GM23248 (cell line): ENCODE results near the gene TANK. TPM values are rescaled to one million over a fixed set of nuclear protein-coding genes. Genes with fewer than 3 reads are reported as not detected.

Experiments used
- DNase-seq: peaks from one replicate; pipeline ENCODE4 v3.0.0-alpha.2; 2015
- H2AFZ ChIP-seq: fragments of 200-600 bp; sonication (generic); 2 replicates; pipeline ENCODE4 v1.6.1; 2016; ENCODE audit warnings: antibody characterized with exemption
- H3F3A ChIP-seq: fragments of 200-600 bp; sonication (generic); 2 replicates; pipeline ENCODE4 v1.6.1; 2016; ENCODE audit warnings: mild to moderate bottlenecking, antibody characterized with exemption, mixed run types; ENCODE audit not compliant: insufficient read depth
- H3K27ac ChIP-seq: fragments of 200-600 bp; sonication (generic); 2 replicates; pipeline ENCODE4 v1.5.1; 2016; ENCODE audit warnings: mild to moderate bottlenecking
- H3K27me3 ChIP-seq: fragments of 200-600 bp; sonication (generic); replicated peaks from 2 replicates; pipeline ENCODE4 v1.6.1; 2016; ENCODE audit warnings: mild to moderate bottlenecking; ENCODE audit not compliant: insufficient read depth
- H3K36me3 ChIP-seq: fragments of 200-600 bp; sonication (generic); 2 replicates; pipeline ENCODE4 v1.6.1; 2016; ENCODE audit warnings: low read depth, mild to moderate bottlenecking
- H3K4me1 ChIP-seq: fragments of 200-600 bp; sonication (generic); 2 replicates; pipeline ENCODE4 v1.6.1; 2016; ENCODE audit warnings: mild to moderate bottlenecking; ENCODE audit not compliant: insufficient read depth
- H3K4me2 ChIP-seq: fragments of 200-600 bp; sonication (generic); one replicate; pipeline ENCODE4 v1.6.1; 2016; ENCODE audit warnings: mild to moderate bottlenecking; ENCODE audit not compliant: unreplicated experiment
- H3K4me3 ChIP-seq: fragments of 200-600 bp; sonication (generic); 2 replicates; pipeline ENCODE4 v1.5.1; 2016; ENCODE audit warnings: mild to moderate bottlenecking
- H3K79me2 ChIP-seq: fragments of 200-600 bp; sonication (generic); 2 replicates; pipeline ENCODE4 v1.6.1; 2016; ENCODE audit warnings: mild to moderate bottlenecking; ENCODE audit not compliant: insufficient read depth
- H3K9ac ChIP-seq: fragments of 200-600 bp; sonication (generic); 2 replicates; pipeline ENCODE4 v1.6.1; 2016; ENCODE audit warnings: mild to moderate bottlenecking
- H3K9me2 ChIP-seq: fragments of 200-600 bp; sonication (generic); 2 replicates; pipeline ENCODE4 v1.6.1; 2016; ENCODE audit warnings: mixed run types, mild to moderate bottlenecking, moderate library complexity; ENCODE audit not compliant: insufficient read depth
- H3K9me3 ChIP-seq: fragments of 200-600 bp; sonication (generic); one replicate; pipeline ENCODE4 v1.6.1; 2017; ENCODE audit warnings: low read depth
- H4K20me1 ChIP-seq: fragments of 200-600 bp; sonication (generic); 2 replicates; pipeline ENCODE4 v1.6.0; 2016; ENCODE audit not compliant: insufficient read depth
- EZH2 ChIP-seq: fragments of 200-600 bp; sonication (generic); IDR thresholded peaks from 2 replicates; pipeline ENCODE4 v1.6.1; 2018; ENCODE audit warnings: antibody characterized with exemption, mild to moderate bottlenecking; ENCODE audit not compliant: insufficient read depth, poor library complexity, severe bottlenecking
- EZH2phosphoT487 ChIP-seq: fragments of 200-600 bp; sonication (generic); IDR thresholded peaks from 2 replicates; pipeline ENCODE4 v1.6.1; 2018; ENCODE audit warnings: antibody characterized with exemption, moderate library complexity, mild to moderate bottlenecking, low read depth; ENCODE audit not compliant: insufficient read depth
- WGBS, 2 experiments: methylation state at CpG; one replicate each; pipeline ENCODE4 v1.1.6; 2015 to 2017; ENCODE audit warnings: low lambda C conversion rate in 2 of 2, low coverage in 1 of 2; ENCODE audit errors: missing lambda C conversion rate in 2 of 2; 5-methylcytosine and 5-hydroxymethylcytosine counted together
- in situ Hi-C: fragments of 300-500 bp; cut with MboI; formaldehyde crosslinking; loops from 2 replicates; pipeline ENCODE4 v1.15.0; 2020
- polyA plus RNA-seq: library from polyadenylated mRNA; unstranded; fragments of >200 nt; fragmentation: Nextera tagmentation; extraction: Ambion mirVana; gene quantifications from 2 replicates; pipeline ENCODE4 v1.2.1, GENCODE V29; 2016
- total RNA-seq: library from RNA; depleted of rRNA; stranded (reverse); fragments of >200 nt; shearing (Covaris generic); gene quantifications from 2 replicates; pipeline ENCODE4 v1.2.3, GENCODE V29; 2014; rRNA removed

Gene TANK
- total RNA-seq (60.4 and 69.4 TPM in 2 replicates), polyA plus RNA-seq (84.4 and 87.1 TPM in 2 replicates)

- H3F3A ChIP-seq, result peaks cover 28% of the 10 kb centered on the region
- H3K27me3 ChIP-seq, result no peaks in the 10 kb centered on the region
- no peaks in the 10 kb centered on the region for H4K20me1 ChIP-seq
- peak; percentile 98 for DNase-seq
- H3K4me1 ChIP-seq, result peaks cover 36% of the 10 kb centered on the region
- peak within 1 kb of the TSS; percentile 99 for H3K27ac ChIP-seq
- H3K9me3 ChIP-seq, result no peaks in the 10 kb centered on the region
- H3K36me3 ChIP-seq, result peaks cover 31% of the 10 kb centered on the region; the same call in 1 of the 2 replicates
- TF ChIP-seq EZH2, result no peak
- TF ChIP-seq EZH2phosphoT487, result no peak
- in situ Hi-C loops, result no loop called here
- H3K9me2 ChIP-seq, result no peaks in the 10 kb centered on the region
- H3K4me3 ChIP-seq, result peak within 1 kb of the TSS; percentile 94
- peak within 1 kb of the TSS; percentile 94 for H2AFZ ChIP-seq
- H3K9ac ChIP-seq, result peak within 1 kb of the TSS; percentile 98
- peaks cover 43% of the 10 kb centered on the region for H3K79me2 ChIP-seq
- WGBS, 2 experiments, result 0 to 1% methylated on average over 45 to 50 of the region's 50 CpGs
- H3K4me2 ChIP-seq, result peak within 1 kb of the TSS; percentile 99
Observed at GRCh38 chr2:161160226-161161073, at the start of gene TANK. TSS of gene TANK (plus strand) at chr2:161160428. CDS start at chr2:161179663, 19,235 bp downstream.

GRCh38 chr2:161111531-161111930 lies 48.7 kb upstream of the TANK start:
- DNase-seq, result no peak
- WGBS, 2 experiments, result 76 to 83% methylated on average over 2 of the region's 2 CpGs
- Histone ChIP-seq H3K4me1 (no peaks in the 10 kb centered on the region), H3K4me3 (no peak overlapping the region), H3K9me2 (no peaks in the 10 kb centered on the region), H3K79me2 (no peaks in the 10 kb centered on the region), H3K27ac (no peak overlapping the region), H3K4me2 (no peak overlapping the region), H3F3A (no peaks in the 10 kb centered on the region), H4K20me1 (no peaks in the 10 kb centered on the region), H3K27me3 (no peaks in the 10 kb centered on the region), H2AFZ (no peak overlapping the region), H3K36me3 (no peaks in the 10 kb centered on the region), H3K9me3 (no peaks in the 10 kb centered on the region), H3K9ac (no peak overlapping the region)
- in situ Hi-C loops, result no loop called here
- TF ChIP-seq EZH2phosphoT487, result no peak
- TF ChIP-seq EZH2, result no peak

GRCh38 chr2:161112908-161113307 lies 47.3 kb upstream of the TANK start:
- H3F3A ChIP-seq, result no peaks in the 10 kb centered on the region
- no peaks in the 10 kb centered on the region for H3K9me3 ChIP-seq
- H4K20me1 ChIP-seq, result no peaks in the 10 kb centered on the region
- 85 to 86% methylated on average over 1 of the region's 1 CpG for WGBS, 2 experiments
- no peak for TF ChIP-seq EZH2
- no peak for TF ChIP-seq EZH2phosphoT487
- H3K27ac ChIP-seq, result no peak overlapping the region
- no peak for DNase-seq
- H3K27me3 ChIP-seq, result no peaks in the 10 kb centered on the region
- no peak overlapping the region for H3K9ac ChIP-seq
- H3K79me2 ChIP-seq, result no peaks in the 10 kb centered on the region
- in situ Hi-C loops, result no loop called here
- no peak overlapping the region for H3K4me3 ChIP-seq
- H3K36me3 ChIP-seq, result no peaks in the 10 kb centered on the region
- H3K4me2 ChIP-seq, result no peak overlapping the region
- H3K9me2 ChIP-seq, result no peaks in the 10 kb centered on the region
- no peak overlapping the region for H2AFZ ChIP-seq
- no peaks in the 10 kb centered on the region for H3K4me1 ChIP-seq

- Histone ChIP-seq H3K4me2 (no peak overlapping the region), H3K9me3 (no peaks in the 10 kb centered on the region), H3K9me2 (no peaks in the 10 kb centered on the region), H4K20me1 (no peaks in the 10 kb centered on the region), H2AFZ (no peak overlapping the region), H3K4me3 (no peak overlapping the region), H3K27ac (no peak overlapping the region), H3K79me2 (no peaks in the 10 kb centered on the region), H3F3A (no peaks in the 10 kb centered on the region), H3K9ac (no peak overlapping the region), H3K4me1 (no peaks in the 10 kb centered on the region), H3K36me3 (no peaks in the 10 kb centered on the region), H3K27me3 (no peaks in the 10 kb centered on the region)
- in situ Hi-C loops, result no loop called here
- TF ChIP-seq EZH2phosphoT487 (no peak), EZH2 (no peak)
- DNase-seq, result no peak
- WGBS, 2 experiments, result 89% methylated on average over 5 of the region's 5 CpGs
Observed at GRCh38 chr2:161113693-161114575, 46.3 kb upstream of the TANK start.
